HG02943 (cell line): Measurements from ENCODE around the gene HMHB1.

Experiments used
- ATAC-seq: cut with Tn5 transposase; IDR thresholded peaks from one replicate; pipeline ENCODE4 v1.9.1; 2021; ENCODE audit warnings: mild to moderate bottlenecking, low read depth, moderate library complexity; ENCODE audit not compliant: unreplicated experiment

HMHB1 gene

DNA sequence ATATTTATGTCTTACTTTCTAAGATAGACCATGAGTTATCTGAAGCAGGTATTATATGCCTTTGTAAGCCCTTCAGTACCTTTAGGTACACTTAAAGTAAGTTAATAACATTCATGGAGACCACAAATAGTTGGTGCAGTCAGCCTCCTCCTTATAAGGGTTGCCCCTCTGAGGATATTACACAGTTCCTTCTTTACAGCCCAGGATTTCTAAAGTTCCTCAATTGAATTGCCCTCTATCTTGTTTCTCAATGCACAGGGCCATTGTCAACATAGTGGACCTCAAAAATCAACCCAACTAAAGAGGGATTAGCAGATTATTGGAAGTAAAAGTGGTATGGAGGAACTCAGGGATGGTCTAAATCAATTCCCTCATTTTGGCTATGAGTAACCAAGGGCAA lies 50.3 kb downstream of the HMHB1 start:
- ATAC-seq, result no peak

DNA sequence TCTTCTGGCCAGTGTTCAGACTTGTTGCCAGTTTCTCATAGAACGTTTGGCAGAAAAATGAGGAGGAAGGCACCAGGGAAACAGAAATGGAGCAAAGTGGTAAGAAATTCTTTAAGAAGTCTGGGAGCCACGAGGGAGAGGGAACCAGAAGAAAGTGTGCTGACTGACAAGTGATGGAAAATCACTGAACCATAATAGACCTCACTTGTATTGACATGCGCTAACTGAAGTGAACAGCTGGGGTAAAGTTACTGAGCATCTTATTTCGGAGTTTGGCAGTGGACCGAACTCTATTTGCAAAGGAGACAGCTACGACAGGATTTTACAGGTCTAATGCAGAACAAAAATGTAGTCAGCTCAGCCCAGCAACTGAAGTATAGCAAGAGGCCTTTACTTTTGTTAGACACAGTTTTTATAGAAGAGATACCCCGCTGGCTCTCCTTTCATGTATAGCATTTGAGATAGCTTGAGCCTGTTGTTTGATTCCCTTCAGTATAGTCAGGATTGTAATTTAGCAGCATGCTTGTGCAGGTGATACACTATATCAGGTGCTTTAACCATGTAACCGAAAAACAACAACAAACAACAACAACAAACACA lies 53.6 kb downstream of the HMHB1 start:
- no peak for ATAC-seq
